ENCODE measurements around the gene INPP4A.

Gene INPP4A

DNA sequence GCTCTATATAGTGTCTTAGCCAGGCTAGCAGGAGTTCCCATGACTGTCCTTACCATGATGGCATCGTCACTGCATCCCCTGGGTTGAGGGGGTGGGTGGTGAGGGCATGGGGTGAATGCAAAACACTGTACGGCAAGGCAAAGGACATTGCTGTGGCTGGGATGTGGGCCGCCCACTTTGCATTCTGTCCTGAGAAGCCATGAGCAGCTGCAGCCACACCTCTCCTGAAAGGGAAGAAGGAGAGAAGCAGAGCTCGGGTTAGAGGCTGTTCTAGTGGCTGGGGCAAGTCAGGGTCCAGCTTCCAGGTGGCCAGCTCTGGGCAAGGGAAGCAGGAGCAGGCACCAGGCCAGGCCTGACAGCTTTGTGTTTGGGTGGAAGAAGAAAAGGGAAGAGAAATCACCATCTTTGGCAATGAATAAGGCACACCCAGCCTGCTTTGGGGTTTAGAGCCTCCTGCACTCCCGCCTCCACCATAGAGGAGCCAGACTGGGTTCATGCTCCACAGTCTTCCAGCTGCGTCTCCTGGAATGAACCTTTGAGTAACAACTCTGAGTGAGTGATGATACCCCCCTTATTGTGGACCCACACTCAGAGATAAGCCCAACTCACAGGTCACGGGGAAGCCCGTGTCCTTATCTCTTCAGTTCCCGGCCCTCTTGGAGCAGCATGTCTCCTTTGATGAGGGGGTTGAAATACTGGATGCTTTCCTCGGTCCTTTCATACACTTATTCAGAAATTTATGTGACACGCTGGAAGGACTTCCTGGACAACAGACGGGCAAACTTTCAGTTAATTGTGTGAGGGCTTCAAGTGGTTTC lies 63.4 kb downstream of the INPP4A start:
- H3K27ac ChIP-seq = no peak overlapping the region
- TF ChIP-seq, protein P1, sequence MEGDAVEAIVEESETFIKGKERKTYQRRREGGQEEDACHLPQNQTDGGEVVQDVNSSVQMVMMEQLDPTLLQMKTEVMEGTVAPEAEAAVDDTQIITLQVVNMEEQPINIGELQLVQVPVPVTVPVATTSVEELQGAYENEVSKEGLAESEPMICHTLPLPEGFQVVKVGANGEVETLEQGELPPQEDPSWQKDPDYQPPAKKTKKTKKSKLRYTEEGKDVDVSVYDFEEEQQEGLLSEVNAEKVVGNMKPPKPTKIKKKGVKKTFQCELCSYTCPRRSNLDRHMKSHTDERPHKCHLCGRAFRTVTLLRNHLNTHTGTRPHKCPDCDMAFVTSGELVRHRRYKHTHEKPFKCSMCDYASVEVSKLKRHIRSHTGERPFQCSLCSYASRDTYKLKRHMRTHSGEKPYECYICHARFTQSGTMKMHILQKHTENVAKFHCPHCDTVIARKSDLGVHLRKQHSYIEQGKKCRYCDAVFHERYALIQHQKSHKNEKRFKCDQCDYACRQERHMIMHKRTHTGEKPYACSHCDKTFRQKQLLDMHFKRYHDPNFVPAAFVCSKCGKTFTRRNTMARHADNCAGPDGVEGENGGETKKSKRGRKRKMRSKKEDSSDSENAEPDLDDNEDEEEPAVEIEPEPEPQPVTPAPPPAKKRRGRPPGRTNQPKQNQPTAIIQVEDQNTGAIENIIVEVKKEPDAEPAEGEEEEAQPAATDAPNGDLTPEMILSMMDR (conservative IDR thresholded peaks at IDR 0.05) = no peak

DNA sequence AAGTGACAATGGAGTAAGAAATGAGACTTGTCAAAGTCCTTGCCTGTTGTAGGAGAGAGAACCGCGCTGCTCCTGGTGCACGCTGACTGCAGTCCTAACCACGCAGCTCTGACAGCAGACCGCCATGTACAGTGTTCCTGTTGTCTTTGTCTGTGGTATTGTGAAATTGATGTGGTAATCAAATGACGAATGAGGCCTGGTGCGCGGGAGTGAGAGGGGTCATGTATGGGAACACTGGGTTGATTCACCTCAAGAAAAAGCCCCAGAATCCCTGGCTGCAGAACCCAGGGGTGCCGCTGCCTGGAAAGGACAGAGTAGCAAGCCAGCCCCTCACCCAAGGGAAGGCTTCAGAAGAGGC lies 64.0 kb downstream of the INPP4A start:
- TF ChIP-seq, protein P1 (conservative IDR thresholded peaks at IDR 0.05) = no peak
- H3K27ac ChIP-seq = no peak overlapping the region

DNA sequence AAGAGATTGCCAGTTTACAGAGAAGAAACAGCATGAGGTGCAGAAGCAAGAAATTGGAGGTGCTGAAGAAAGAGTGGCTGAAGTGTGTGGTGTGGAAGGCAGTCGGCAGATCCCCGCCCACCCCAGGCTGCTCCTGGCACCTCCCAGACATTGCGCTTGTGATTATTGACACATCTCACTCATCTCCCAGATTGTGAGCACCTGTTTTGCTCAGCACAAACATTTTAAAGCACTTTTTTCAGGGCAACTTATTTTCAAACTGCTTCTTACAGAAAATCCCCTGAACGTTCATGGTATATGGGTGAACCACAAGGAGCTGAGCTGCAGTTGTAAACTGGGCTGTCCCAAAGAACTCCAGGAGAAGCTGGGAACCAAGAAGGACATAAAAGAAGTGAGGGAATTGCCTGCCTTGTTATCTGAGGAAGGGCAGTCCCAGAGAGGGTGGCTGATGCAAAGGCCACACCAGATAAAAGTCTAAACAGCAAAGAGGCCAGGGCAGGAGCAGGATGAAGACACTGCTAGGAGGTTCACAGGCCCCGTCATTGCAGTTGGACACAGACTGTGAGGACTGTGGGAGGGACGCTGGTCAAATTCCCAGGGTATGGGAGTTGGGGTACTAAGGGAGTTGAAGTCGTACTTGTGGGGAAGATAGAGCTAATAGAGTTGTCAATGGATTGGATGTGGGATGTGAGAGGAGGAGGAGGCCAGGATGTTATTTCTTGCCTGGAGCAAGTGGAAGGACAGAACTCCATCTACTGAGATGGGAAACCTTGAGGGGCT lies 65.1 kb downstream of the INPP4A start:
- TF ChIP-seq, protein P1 (conservative IDR thresholded peaks at IDR 0.05) = no peak
- no peak overlapping the region for H3K27ac ChIP-seq

DNA sequence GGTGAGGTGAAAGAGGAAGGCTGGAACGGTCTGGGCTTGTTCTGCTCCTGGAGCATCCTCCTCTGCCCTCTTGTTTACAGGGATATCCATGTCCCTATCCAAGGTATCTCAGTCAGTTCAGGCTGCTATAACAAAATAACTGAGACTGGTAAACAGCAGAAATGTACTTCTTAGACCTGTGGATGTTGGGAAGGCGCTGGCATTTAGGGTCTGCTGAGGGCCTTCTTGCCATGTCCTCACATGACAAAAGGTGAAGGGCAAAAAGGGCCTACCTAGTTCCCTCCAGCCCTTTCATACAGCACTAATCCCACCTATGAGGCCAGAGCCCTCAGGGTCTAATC lies 65.6 kb downstream of the INPP4A start:
- H3K27ac ChIP-seq = no peak overlapping the region
- TF ChIP-seq, protein P1 (conservative IDR thresholded peaks at IDR 0.05) = no peak

DNA sequence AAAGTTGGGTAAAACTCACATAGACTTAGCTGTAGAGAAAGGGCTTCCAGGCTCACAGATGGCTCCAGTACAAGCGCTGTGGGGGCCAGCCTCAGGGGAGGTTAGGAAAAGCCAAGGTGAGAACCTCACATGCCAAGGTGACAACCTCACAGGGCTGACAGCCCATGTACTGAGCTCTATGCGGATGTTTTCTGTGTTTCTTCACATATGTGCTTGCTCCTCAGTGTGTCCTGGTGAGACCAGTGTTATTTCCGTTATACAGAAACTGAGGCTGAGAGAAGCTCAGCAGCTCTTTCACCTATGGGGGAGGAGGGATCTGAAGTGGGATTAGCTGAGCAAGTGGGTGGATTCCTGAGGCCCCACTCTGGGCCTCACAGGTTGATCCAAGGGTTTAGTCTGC lies 67.3 kb downstream of the INPP4A start:
- H3K27ac ChIP-seq = no peak overlapping the region
- TF ChIP-seq, protein P1 (conservative IDR thresholded peaks at IDR 0.05) = no peak

DNA sequence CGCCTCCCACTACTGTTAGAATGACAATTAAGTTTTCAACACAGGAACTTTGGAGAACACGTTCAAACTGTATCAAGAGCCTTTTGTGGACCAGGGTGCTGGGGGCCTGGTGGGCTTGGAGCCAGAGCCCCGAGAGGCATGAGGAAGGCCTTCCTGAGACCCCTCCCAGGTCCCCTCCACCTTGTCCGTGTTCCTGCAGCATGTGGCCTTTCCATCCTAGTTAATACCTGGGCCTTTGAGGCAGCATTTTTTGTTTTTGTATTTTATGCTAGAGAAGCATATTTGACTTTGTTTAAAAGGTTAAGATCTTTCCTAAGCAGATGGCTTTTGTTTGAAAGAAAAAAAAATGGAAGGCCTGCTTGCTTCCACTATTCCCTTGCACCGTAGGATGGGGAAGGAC lies 68.0 kb downstream of the INPP4A start:
- no peak overlapping the region for H3K27ac ChIP-seq
- TF ChIP-seq, protein P1 (conservative IDR thresholded peaks at IDR 0.05) = no peak

DNA sequence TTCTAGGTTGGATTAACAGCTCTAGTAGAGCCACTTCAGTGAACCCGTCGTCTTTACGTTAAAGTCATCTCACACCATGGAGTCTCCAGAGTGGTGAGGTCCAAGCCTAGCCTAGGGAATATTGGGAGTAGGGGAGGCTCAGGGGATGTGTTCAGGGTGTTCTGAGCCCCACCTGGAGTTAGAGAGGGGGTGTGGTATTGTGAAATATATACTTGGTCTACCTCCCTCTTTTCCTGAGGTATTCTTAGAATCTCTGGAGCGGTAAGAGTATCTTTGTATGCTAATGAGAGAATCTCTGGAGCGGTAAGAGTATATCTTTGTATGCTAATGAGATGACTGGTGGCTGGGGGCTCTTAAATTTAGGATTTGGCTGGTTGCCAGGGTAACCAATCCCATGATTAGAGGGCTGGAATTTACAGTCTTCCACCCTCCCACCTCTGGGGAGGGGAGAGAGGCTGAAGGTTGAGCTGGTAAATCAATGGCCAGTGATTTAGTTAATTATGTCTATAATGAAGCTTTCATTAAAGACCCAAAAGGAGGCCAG lies 69.5 kb downstream of the INPP4A start:
- no peak overlapping the region for H3K27ac ChIP-seq
- TF ChIP-seq, protein P1 (conservative IDR thresholded peaks at IDR 0.05) = no peak
